GM19455 (cell line): ENCODE results near the gene PHF1.
"Not testable (repeated sequence)": the region's sequence is repeated elsewhere in the genome, so short reads cannot be mapped to it uniquely, and the experiment has no call there.

Experiments used
- ATAC-seq: cut with Tn5 transposase; IDR thresholded peaks from one replicate; pipeline ENCODE4 v1.9.1; 2021; ENCODE audit not compliant: unreplicated experiment

Gene PHF1

DNA sequence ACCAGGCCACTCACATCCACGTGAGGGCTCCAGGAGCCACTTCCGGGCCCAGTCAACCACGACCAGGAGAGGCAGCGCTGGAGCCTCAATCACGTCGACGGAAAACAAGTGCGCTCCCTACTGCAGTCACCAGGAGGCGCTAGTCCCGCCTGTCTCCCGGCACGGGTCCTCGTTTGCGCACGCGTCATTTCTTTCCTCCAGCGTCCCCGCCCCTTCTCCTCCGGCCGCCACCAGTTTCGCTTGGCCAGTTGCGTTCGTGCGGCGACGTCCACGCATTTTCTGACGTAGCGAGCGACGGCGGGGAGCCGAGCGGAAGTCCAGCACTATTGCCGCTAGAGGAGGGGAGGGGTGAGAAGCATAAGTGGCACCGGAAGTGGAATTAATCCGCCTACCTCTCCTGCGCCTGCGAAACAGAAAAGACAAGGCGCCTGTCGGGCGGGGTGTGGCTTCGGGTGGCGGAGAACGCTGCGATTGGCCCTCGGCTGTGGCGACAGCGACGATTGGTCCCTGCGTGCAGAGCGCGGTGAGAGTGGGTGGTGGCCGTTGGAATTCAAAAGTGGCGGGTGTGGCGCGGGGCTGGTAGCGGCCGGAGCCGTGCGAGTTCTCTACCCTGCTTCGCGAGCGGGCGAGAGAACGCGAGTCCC, 19.4 kb upstream of the PHF1 start, which contains the start of gene KIFC1:
KIFC1 (plus strand) TSS at position 546 of the 644 bp plus-strand sequence. CDS start 163 bp downstream, outside the sequence.
- peak; percentile 89 for ATAC-seq

DNA sequence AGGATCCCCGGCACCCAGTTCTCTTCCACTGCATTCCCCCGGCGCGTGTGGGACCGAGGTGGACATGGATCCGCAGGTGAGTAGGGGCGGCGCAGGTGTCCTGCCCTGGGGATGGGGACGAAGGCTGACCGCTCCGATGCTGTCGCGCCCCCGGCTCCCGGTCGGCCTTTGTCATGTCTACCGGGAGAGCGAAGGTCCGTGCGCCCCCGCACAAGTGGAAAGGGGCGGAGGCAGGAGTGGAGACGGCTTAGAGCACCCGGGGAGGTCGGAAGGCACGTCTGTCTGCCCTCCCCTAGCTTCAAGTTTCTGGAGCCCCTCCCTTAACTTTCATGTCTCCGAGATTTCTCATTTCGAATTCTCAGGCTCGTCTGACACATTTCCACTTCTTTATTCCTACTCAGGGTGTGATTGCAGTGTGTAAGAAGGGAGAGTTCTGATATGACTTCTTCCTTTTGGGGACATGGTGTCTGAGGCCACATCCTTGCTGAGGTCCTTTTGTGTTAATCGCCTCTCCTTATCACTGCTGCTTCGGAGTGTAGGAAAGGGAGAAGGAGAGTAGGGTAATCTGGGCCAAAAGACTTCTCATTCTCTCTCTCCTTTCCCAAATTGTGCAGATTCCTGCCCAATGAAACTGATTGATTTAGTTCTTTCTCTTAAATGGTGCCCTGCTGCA, 18.8 kb upstream of the PHF1 start:
- ATAC-seq: peak; percentile 20

DNA sequence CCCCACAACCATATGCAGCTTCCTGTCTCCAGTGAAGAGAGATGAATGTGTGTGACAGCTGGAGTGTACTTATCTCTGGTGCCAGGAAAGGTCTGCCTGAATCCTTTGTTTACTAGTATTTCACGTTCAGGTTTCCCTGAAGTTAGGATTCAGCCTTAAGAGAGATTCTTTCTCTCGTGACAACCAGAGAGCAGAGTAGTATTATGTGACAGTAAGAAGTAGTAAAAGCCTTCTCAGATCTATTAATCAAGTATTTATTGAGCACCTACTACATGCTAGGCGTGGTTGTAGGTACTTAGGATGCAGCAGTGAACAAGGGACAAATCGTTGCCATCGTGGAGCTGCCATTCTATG, 18.2 kb upstream of the PHF1 start:
- no peak for ATAC-seq

DNA sequence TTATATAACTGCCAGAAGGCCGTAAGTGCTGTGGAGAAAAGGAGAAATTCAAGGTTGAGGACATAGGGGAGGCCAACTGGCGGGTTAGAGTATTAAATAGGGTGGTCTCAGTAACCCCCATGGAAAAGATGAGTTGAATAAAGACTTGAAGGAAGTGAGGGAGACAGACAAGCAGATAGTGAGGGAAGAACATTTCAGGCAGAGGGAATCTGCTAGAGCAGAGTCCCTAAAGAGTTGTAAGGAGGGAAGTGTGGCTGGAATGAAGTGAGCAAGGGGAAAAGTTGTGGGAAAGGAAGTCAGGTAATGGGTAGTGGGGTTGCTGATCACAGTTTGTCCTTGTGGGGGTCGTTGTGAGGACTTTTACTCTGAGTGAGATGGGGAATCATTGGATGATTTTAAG, 17.8 kb upstream of the PHF1 start:
- ATAC-seq: no peak

DNA sequence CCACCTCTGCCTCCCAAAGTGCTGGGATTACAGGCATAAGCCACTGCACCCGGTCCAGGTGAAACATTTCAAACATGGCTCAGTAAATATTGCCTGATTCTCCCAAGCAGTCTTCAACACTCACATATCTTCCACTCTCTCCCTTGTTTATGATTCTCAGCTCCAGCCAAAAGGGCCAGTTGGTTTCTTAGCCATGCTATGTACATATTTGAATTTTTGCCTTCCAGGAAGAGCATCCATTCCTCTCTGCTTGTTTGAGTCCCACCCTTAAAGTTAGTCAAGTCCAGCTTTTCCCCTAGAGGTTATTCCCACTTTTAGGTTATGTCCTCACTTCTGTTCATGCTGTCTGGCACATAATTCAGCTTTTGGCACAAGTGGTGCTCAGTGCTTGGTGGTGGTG, 13.3 kb upstream of the PHF1 start:
- ATAC-seq: no peak

DNA sequence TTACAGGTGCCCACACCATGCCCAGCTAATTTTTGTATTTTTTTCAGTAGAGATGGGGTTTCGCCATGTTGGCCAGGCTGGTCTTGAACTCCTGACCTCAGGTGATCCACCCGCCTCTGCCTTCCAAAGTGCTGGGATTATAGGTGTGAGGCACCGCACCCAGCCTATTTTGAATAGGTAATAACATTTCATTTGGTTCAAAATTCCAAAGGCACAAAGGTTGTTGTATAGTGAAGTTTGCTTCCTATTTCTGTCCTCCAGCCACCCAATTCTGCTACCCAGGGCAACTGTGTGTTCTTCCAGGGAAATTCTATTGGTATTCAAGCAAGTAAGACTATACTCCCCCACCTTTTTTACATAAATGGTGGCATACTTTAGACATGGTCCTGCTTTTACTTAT, 12.2 kb upstream of the PHF1 start:
- ATAC-seq: not testable (repeated sequence)

DNA sequence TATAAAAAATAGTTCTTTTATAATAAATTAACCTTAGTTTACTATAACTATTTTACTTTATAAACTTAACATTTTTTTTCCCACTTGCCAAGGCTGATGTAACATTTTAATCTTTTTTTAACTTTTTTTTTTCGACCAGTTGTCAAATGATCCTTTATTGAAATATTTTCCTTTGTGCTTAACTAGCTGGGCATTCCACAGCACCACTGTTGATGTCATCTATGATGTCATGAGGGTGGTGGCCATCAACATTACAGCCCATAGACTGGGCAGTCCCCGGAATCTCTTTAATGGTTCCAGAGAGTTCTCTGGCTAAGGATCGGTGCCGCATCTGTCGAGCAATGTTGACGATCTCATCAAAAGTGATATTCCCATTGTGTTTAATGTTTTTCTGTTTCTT, 10.9 kb upstream of the PHF1 start:
- ATAC-seq: not testable (repeated sequence)

DNA sequence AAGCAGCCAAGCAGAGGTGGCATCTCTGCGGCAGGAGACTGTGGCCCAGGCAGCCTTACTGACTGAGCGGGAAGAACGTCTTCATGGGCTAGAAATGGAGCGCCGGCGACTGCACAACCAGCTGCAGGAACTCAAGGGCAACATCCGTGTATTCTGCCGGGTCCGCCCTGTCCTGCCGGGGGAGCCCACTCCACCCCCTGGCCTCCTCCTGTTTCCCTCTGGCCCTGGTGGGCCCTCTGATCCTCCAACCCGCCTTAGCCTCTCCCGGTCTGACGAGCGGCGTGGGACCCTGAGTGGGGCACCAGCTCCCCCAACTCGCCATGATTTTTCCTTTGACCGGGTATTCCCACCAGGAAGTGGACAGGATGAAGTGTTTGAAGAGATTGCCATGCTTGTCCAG, 5.9 kb upstream of the PHF1 start:
- no peak for ATAC-seq

DNA sequence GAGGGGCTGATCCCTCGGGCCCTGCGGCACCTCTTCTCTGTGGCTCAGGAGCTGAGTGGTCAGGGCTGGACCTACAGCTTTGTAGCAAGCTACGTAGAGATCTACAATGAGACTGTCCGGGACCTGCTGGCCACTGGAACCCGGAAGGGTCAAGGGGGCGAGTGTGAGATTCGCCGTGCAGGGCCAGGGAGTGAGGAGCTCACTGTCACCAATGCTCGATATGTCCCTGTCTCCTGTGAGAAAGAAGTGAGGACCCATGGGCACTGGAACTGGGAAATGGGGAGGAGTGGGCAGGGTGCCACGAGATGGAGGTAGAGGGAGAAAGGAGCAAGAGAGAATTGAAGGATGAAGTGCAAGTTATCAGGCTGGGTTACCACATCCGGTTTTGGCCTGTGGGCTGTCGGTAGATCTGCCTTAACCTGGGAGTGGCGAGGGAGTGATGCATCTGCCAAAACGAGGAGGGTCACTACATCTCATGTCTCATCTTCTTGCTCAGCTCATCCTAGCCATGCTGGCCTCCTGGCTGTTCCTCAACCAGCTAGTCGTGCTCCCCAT, 5.4 kb upstream of the PHF1 start:
- no peak for ATAC-seq

DNA sequence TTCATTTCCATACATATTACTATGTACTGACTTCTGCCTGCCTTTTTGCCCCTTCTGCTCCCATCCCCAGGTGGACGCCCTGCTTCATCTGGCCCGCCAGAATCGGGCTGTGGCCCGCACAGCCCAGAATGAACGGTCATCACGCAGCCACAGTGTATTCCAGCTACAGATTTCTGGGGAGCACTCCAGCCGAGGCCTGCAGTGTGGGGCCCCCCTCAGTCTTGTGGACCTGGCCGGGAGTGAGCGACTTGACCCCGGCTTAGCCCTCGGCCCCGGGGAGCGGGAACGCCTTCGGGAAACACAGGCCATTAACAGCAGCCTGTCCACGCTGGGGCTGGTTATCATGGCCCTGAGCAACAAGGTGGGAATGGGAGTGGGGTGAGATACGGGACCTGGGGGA, 4.7 kb upstream of the PHF1 start:
- no peak for ATAC-seq

DNA sequence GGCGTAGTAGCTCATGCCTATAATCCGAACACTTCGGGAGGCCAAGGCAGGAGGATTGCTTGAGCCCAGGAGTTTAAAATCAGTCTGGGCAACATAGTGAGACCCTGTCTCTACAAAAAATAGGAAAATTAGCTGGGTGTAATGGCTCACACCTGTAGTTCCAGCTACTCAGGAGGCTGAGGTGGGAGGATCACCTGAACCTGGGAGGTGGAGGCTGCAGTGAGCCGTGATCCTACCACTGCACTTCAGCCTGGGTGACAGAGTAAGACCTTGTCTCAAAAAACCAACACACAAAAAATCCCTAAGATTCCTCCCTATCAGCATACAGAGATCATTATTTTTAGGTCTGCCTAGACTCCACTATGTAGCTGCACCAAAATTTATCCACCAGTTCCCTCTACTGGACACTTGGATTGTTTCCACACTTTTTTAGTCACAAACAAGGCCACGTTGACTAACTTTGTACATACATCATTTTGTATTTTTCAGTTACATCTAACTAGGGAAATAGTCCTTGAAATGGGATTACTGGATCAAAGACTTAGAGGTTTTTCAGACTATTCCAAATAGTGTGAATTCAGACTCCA, 3.6 kb upstream of the PHF1 start:
- ATAC-seq: no peak

DNA sequence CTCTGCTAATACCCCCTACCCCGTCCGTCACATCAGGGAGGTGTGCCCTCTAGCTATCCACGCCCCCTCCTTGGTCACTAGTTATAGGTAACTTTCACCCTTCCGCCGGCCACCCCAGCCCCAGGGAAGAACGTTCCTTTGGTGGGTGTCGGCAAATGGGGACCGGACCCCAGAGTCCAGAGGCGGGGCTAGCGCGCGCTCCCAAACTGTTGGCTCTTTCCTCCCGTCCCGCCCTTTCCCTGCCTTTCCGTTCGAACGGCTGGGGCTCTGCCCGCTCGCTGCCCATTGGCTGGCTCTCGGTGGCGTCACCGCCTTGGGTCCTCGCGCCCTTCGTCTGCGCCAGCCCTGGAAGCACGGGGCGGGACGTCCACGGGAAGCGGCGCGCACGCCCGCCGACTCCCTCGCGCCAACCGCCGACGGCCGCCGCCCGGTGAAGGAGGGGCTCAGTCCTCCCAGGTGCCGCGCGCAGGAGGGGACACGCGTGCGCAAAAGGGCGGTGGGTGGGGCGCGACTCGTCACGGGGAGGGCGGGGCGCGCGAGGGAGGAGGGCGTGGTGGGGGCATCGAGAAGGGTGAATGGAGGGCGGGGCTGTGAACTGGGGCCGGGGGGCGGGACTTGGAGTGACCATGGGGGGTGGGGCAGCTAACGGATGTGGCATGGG, 634 bp upstream of the PHF1 start:
- peak; percentile 67 for ATAC-seq

DNA sequence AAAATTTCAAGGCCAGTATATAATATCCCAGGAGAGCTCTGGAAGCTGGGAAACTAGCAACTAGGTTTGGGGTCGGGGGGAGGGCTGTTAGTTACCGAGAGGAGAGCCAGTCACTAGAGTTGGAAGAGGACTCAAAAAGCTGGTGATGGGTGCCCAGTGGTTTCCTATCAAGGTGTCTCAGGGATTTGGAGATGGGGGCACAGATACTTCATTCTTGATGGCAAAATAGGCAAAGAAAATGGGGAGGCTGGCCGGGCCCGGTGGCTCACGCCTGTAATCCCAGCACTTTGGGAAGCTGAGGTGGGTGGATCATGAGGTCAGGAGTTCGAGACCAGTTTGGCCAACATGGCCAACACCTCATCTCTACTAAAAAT, 805 bp downstream of the PHF1 start:
- no peak for ATAC-seq

DNA sequence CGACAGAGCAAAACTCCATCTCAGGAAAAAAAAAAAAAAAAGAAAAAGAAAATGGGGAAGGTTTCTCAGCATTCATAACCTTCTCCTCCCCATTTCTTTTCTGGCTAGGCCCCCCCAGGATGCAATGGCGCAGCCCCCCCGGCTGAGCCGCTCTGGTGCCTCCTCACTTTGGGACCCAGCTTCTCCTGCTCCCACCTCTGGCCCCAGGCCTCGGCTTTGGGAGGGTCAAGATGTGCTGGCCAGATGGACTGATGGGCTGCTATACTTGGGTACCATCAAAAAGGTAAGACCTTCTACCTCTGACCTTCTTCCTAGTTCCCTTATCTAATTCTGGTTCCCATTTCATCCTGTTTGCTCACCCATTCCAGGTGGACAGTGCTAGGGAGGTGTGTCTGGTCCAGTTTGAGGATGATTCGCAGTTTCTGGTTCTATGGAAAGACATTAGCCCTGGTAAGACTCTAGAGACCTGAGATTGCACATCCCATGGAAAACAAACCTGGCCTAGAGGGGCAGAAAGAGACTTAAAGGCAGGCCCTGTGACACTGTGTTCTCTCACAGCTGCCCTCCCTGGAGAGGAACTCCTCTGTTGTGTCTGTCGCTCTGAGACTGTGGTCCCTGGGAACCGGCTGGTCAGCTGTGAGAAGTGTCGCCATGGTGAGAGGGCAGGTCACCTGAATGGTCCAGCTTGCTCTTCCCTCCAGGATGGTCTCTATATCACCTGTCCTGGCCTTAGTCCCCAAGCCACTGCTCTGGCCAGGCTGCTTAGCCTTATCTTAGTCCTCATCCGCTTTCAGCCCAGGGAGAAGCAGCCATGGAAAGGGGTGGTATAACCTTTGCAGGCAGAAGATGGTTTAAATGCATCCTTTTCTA, 1.6 kb downstream of the PHF1 start:
- no peak for ATAC-seq

DNA sequence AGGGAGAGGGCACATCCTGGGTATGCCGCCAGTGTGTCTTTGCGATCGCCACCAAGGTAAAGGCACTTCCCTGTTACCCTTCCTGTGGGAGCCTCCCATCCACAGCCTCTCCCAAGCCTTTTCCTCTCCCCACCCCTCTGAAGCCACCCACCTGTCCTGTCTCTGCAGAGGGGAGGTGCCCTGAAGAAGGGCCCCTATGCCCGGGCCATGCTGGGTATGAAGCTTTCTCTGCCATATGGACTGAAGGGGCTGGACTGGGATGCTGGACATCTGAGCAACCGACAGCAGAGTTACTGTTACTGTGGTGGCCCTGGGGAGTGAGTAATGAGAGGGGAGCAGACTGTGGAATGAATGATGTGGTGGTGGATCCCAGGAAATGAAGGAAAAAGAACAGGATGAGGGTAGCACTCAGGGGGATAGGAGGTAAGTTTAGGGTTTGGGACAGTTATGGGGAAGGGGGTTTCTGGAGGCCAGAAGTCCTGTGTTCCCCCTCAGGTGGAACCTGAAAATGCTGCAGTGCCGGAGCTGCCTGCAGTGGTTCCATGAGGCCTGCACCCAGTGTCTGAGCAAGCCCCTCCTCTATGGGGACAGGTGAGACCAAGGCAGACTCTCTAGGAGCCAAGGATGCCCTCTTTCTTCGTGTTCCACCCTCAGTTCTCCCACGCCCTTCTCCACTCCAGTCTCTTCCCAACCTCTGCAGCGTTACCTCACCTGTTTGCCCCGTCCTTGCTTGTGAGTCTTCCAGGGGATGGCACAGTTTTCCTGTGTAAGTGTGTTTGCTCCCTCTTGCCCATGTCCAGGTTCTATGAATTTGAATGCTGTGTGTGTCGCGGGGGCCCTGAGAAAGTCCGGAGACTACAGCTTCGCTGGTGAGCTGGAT, 2.7 kb downstream of the PHF1 start:
- no peak for ATAC-seq

DNA sequence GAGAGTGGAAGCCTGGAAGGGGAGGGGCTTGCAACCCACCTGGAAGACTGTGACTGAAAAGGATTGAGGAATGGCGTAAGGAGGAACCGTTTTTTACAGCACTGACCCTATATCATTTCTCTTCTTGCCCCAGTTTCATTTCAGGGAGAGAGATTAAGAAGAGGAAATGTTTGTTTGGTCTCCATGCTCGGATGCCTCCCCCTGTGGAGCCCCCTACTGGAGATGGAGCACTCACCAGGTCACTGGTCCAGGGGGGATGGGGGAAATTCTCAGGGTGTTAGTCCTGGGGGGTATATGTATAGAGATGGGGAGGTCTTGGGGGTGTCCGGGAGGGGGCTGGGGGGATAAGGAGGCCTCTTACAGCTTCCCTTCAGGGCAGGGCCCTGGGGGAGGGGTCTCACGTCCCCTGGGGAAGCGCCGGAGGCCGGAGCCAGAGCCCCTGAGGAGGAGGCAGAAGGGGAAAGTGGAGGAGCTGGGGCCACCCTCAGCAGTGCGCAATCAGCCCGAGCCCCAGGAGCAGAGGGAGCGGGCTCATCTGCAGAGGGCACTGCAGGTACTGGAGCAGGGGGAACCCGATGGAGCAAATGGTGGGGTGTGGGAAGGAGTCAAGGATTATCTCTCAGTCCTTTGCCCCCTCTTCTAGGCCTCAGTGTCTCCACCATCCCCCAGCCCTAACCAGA, 3.9 kb downstream of the PHF1 start:
- ATAC-seq: no peak

DNA sequence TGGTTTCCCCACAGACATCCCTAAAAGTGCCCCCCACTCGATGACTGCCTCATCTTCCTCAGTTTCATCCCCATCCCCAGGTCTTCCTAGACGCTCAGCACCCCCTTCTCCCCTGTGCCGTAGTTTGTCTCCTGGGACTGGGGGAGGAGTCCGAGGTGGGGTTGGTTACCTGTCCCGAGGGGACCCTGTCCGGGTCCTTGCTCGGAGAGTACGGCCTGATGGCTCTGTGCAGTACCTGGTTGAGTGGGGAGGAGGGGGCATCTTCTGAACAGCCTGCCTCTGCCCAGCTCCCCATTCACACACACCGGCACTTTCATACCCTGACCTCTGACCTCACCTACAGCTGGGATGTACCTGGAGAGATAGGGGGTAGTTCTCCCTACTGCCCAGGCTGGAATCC, 5.0 kb downstream of the PHF1 start:
- ATAC-seq: no peak

DNA sequence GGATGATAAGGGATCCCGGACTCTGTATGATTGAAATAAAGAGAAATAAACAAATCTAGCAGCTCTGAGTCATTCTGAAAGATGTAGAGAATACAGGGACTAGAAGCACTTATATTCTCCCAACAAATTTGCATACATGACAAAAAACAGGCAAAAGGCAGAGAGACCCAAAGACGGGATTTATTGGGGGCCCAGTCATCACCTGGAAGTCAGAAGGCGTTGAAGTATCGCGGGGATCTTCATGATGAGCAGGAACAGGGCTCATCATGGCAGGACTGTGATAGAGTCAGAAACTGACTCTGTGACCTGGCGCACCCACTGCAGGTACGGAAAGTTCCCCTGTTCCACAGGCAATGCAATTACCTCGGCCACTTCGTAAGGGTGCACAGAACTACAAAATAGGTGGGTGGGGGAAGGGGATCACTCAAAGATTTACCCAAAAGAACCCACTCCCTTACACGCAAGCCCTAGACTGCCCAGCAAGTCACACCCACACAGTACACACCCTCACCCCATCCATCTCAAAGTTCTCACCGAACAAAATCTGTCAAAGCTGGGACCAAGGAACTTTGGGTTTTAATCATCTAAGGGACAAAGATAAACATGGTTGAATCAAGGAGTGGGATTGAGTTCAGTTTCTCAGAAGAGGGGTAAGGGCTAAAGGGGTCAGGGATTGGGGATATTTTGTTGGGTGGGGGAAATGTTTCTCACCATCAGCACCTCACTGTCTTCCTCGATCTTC, 5.7 kb downstream of the PHF1 start:
- ATAC-seq: no peak
